Esophagus muscularis mucosa (tissue), 3 donors: ENCODE data around the gene SPSB3.

Source experiments
- POLR2A ChIP-seq: fragments of 450-650 bp; IDR thresholded peaks from one replicate; pipeline ENCODE4 v1.6.1; 2017; ENCODE audit warnings: antibody characterized with exemption, moderate library complexity, mild to moderate bottlenecking, low read depth
- TF ChIP-seq, protein P1 (sequence below), 3 experiments: fragments of 200-600 bp in 2 of 3; fragments of 450-650 bp in 1 of 3; sonication (generic) in 2 of 3; IDR thresholded peaks; one replicate each; pipeline ENCODE4 v1.5.1; 2017 to 2019; ENCODE audit warnings: antibody characterized with exemption in 3 of 3, mild to moderate bottlenecking in 2 of 3, moderate library complexity in 1 of 3

- TF ChIP-seq, protein P1, sequence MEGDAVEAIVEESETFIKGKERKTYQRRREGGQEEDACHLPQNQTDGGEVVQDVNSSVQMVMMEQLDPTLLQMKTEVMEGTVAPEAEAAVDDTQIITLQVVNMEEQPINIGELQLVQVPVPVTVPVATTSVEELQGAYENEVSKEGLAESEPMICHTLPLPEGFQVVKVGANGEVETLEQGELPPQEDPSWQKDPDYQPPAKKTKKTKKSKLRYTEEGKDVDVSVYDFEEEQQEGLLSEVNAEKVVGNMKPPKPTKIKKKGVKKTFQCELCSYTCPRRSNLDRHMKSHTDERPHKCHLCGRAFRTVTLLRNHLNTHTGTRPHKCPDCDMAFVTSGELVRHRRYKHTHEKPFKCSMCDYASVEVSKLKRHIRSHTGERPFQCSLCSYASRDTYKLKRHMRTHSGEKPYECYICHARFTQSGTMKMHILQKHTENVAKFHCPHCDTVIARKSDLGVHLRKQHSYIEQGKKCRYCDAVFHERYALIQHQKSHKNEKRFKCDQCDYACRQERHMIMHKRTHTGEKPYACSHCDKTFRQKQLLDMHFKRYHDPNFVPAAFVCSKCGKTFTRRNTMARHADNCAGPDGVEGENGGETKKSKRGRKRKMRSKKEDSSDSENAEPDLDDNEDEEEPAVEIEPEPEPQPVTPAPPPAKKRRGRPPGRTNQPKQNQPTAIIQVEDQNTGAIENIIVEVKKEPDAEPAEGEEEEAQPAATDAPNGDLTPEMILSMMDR (IDR thresholded peaks at IDR 0.05), result no peak
- TF ChIP-seq POLR2A, result no peak
Measured at GRCh38 chr16:1734123-1734522, 48.2 kb downstream of the SPSB3 start.
